HG03103 (cell line): ENCODE measurements around the gene GSTA1.
"Not testable (repeated sequence)": the region's sequence is repeated elsewhere in the genome, so short reads cannot be mapped to it uniquely, and the experiment has no call there.

Experiments used
- ATAC-seq: cut with Tn5 transposase; IDR thresholded peaks from one replicate; pipeline ENCODE4 v1.9.1; 2021; ENCODE audit warnings: low read depth; ENCODE audit not compliant: unreplicated experiment

Gene GSTA1

GRCh38 chr6:52760105-52760765, 43.4 kb downstream of the GSTA1 start:
- no peak for ATAC-seq

- ATAC-seq = no peak
Measured at GRCh38 chr6:52759085-52759484, 44.5 kb downstream of the GSTA1 start.

GRCh38 chr6:52757651-52758338, 45.8 kb downstream of the GSTA1 start:
- not testable (repeated sequence) for ATAC-seq

- no peak for ATAC-seq
Measured at GRCh38 chr6:52754443-52754842, 49.2 kb downstream of the GSTA1 start.

- not testable (repeated sequence) for ATAC-seq
Measured at GRCh38 chr6:52753137-52753536, 50.5 kb downstream of the GSTA1 start.

- ATAC-seq = no peak
Measured at GRCh38 chr6:52752310-52752709, 51.3 kb downstream of the GSTA1 start.

- no peak for ATAC-seq
Measured at GRCh38 chr6:52749556-52750152, 54.0 kb downstream of the GSTA1 start.

- not testable (repeated sequence) for ATAC-seq
Measured at GRCh38 chr6:52747301-52747700, 56.3 kb downstream of the GSTA1 start.

- no peak for ATAC-seq
Measured at GRCh38 chr6:52746213-52746612, 57.4 kb downstream of the GSTA1 start.

- ATAC-seq = no peak
Measured at GRCh38 chr6:52745764-52746201, 57.8 kb downstream of the GSTA1 start.

- ATAC-seq = no peak
Measured at GRCh38 chr6:52741872-52742271, 61.7 kb downstream of the GSTA1 start.
